ENCODE results near the gene KRT33B.
"Not testable (repeated sequence)": the region's sequence is repeated elsewhere in the genome, so short reads cannot be mapped to it uniquely, and the experiment has no call there.

KRT33B gene

GRCh38 chr17:41369713-41370112 is at the start of gene KRT33B:
Gene KRT33B, minus strand, starts transcription at chr17:41369813. Its CDS starts 63 bp downstream, at chr17:41369750.
- no peak for DNase-seq (ENCODE audit: low read depth)

GRCh38 chr17:41418116-41418860 is 48.7 kb upstream of the KRT33B start:
- DNase-seq (ENCODE audit: low read depth): no peak

GRCh38 chr17:41417576-41418015 is 48.0 kb upstream of the KRT33B start:
- no peak for DNase-seq (ENCODE audit: low read depth)

- no peak for DNase-seq (ENCODE audit: low read depth)
These were observed 47.5 kb upstream of the KRT33B start for GRCh38 chr17:41417127-41417526.

GRCh38 chr17:41416479-41416878 is 46.9 kb upstream of the KRT33B start:
- no peak for DNase-seq (ENCODE audit: low read depth)

- DNase-seq (ENCODE audit: low read depth): no peak
These were observed 46.3 kb upstream of the KRT33B start for GRCh38 chr17:41415833-41416335.

GRCh38 chr17:41415411-41415810 is 45.8 kb upstream of the KRT33B start:
- DNase-seq (ENCODE audit: low read depth): no peak

GRCh38 chr17:41413982-41414381 is 44.4 kb upstream of the KRT33B start:
- DNase-seq (ENCODE audit: low read depth): no peak

GRCh38 chr17:41413353-41413957 is 43.8 kb upstream of the KRT33B start:
- no peak for DNase-seq (ENCODE audit: low read depth)

- no peak for DNase-seq (ENCODE audit: low read depth)
These were observed 41.6 kb upstream of the KRT33B start for GRCh38 chr17:41411072-41411840.

GRCh38 chr17:41407226-41407625 is 37.6 kb upstream of the KRT33B start:
- DNase-seq (ENCODE audit: low read depth): no peak

GRCh38 chr17:41406205-41406604 is 36.6 kb upstream of the KRT33B start:
- DNase-seq (ENCODE audit: low read depth): no peak

- DNase-seq (ENCODE audit: low read depth): no peak
These were observed 34.5 kb upstream of the KRT33B start for GRCh38 chr17:41404024-41404671.

- DNase-seq (ENCODE audit: low read depth): no peak
These were observed 33.9 kb upstream of the KRT33B start for GRCh38 chr17:41403404-41404023.

GRCh38 chr17:41402161-41402560 is 32.5 kb upstream of the KRT33B start:
- DNase-seq (ENCODE audit: low read depth): no peak

GRCh38 chr17:41396996-41397660 is 27.5 kb upstream of the KRT33B start, which contains the start of gene KRT31:
Gene KRT31, minus strand, starts transcription at chr17:41397608. Its CDS starts 69 bp downstream, at chr17:41397539.
- no peak for DNase-seq (ENCODE audit: low read depth)

GRCh38 chr17:41396340-41396739 is 26.7 kb upstream of the KRT33B start:
- DNase-seq (ENCODE audit: low read depth): no peak

GRCh38 chr17:41395611-41396010 is 26.0 kb upstream of the KRT33B start:
- DNase-seq (ENCODE audit: low read depth): no peak

- DNase-seq (ENCODE audit: low read depth): not testable (repeated sequence)
These were observed 25.4 kb upstream of the KRT33B start for GRCh38 chr17:41395044-41395443.

- no peak for DNase-seq (ENCODE audit: low read depth)
These were observed 24.8 kb upstream of the KRT33B start for GRCh38 chr17:41394254-41394996.

All from CMK (cell line).